ENCODE results near the gene COL23A1. TPM values are rescaled to one million over a fixed set of nuclear protein-coding genes. Genes with fewer than 3 reads are reported as not detected.

Gene COL23A1
- total and polyA plus RNA-seq, 2 of the 13 experiments (the other 11 are each of a cell fraction or from before 2014, with no cell fraction given), result not detected

DNA sequence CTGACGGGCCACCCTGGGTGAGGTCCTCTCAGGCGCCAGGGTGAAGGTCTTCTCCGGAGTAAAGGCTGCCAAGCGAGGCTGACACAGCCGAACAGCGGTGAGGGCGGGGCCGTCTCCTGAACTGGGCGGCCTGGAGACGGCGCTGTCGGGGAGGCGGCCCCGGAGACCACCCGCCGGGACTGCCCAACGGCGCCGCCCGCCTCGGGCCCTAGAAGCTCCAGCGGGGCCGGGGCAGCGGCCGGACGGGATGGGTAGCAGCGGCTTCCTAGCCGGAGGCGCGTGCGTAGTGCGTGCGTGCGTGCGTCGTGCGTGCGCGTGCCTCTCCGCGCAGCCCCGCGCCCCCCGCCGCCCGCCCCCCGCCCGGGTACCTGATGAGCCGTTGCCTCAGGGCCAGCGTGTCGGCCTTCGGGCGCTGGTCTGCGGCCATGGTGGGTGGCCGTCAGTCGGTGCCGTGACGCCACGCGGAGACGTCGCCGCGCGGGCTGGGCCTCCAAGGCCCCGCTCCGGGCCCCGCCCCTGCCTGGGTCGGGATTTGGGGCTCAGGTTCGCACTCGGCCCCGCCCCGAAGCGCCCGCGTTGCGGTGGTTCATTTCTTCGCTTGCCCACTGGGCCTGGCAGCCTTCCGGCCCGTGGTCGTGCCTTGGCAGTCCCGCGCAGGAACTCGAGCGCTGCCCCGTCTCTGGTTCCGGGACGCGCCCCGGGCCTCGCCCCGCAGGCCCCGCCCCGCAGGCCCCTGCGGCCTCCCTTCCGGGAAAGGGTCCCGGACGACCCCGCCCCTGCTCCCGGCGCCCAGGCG, 357.9 kb downstream of the COL23A1 start, which contains the start of gene PHYKPL (continued):
- TF ChIP-seq ETV6 (CRISPR knock-in tag; conservative IDR thresholded peaks at IDR 0.05) (peak; percentile 59; the same call in 1 of the 2 replicates), ZNF235 (CRISPR knock-in tag; IDR thresholded peaks at IDR 0.05; ENCODE audit: borderline replicate concordance) (peak; percentile 70; the same call in 1 of the 2 replicates), POLR2AphosphoS5 (IDR thresholded peaks at IDR 0.05; ENCODE audit: low read depth, low read length) (peak; percentile 69), FOXC1 (CRISPR knock-in tag; IDR thresholded peaks at IDR 0.05; ENCODE audit: borderline replicate concordance) (peak; percentile 20), ZNF543 (CRISPR knock-in tag; IDR thresholded peaks at IDR 0.05) (peak; percentile 71; the same call in 1 of the 2 replicates), RXRB (CRISPR knock-in tag; IDR thresholded peaks at IDR 0.05; ENCODE audit: borderline replicate concordance) (0 out of 2 replicates have a peak, but pooled peaks have one; percentile 11), NONO (IDR thresholded peaks at IDR 0.05) (no peak), NONO (CRISPR knock-in tag; conservative IDR thresholded peaks at IDR 0.05) (peak; percentile 40), SP1 (IDR thresholded peaks at IDR 0.05) (no peak), SP1 (CRISPR knock-in tag; IDR thresholded peaks at IDR 0.05) (peak; percentile 43; the same call in 1 of the 2 replicates), RFXANK (CRISPR knock-in tag; IDR thresholded peaks at IDR 0.05) (no peak), JARID2 (CRISPR knock-in tag; IDR thresholded peaks at IDR 0.05; ENCODE audit: insufficient replicate concordance) (peak; percentile 41), ZNF841 (CRISPR knock-in tag; IDR thresholded peaks at IDR 0.05; ENCODE audit: borderline replicate concordance) (peak; percentile 54; the same call in 1 of the 2 replicates), THAP9 (CRISPR knock-in tag; IDR thresholded peaks at IDR 0.05; ENCODE audit: borderline replicate concordance) (no peak), TGIF2 (CRISPR knock-in tag; IDR thresholded peaks at IDR 0.05) (peak; percentile 18), ZNF746 (CRISPR knock-in tag; IDR thresholded peaks at IDR 0.05) (no peak), ZIK1 (CRISPR knock-in tag; IDR thresholded peaks at IDR 0.05; ENCODE audit: borderline replicate concordance, low read depth) (peak; percentile 34; the same call in 1 of the 2 replicates), PTBP1 (IDR thresholded peaks at IDR 0.05; ENCODE audit: low read depth, low read length, poor library complexity, severe bottlenecking) (peak; percentile 57)
- TF ChIP-seq, protein P1, sequence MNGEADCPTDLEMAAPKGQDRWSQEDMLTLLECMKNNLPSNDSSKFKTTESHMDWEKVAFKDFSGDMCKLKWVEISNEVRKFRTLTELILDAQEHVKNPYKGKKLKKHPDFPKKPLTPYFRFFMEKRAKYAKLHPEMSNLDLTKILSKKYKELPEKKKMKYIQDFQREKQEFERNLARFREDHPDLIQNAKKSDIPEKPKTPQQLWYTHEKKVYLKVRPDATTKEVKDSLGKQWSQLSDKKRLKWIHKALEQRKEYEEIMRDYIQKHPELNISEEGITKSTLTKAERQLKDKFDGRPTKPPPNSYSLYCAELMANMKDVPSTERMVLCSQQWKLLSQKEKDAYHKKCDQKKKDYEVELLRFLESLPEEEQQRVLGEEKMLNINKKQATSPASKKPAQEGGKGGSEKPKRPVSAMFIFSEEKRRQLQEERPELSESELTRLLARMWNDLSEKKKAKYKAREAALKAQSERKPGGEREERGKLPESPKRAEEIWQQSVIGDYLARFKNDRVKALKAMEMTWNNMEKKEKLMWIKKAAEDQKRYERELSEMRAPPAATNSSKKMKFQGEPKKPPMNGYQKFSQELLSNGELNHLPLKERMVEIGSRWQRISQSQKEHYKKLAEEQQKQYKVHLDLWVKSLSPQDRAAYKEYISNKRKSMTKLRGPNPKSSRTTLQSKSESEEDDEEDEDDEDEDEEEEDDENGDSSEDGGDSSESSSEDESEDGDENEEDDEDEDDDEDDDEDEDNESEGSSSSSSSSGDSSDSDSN (CRISPR knock-in tag; IDR thresholded peaks at IDR 0.05), result peak; percentile 23; the same call in 1 of the 2 replicates
- TF ChIP-seq, protein P2, sequence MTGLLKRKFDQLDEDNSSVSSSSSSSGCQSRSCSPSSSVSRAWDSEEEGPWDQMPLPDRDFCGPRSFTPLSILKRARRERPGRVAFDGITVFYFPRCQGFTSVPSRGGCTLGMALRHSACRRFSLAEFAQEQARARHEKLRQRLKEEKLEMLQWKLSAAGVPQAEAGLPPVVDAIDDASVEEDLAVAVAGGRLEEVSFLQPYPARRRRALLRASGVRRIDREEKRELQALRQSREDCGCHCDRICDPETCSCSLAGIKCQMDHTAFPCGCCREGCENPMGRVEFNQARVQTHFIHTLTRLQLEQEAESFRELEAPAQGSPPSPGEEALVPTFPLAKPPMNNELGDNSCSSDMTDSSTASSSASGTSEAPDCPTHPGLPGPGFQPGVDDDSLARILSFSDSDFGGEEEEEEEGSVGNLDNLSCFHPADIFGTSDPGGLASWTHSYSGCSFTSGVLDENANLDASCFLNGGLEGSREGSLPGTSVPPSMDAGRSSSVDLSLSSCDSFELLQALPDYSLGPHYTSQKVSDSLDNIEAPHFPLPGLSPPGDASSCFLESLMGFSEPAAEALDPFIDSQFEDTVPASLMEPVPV (CRISPR knock-in tag; IDR thresholded peaks at IDR 0.05), result peak; percentile 32; the same call in 1 of the 2 replicates
- TF ChIP-seq, protein P3, sequence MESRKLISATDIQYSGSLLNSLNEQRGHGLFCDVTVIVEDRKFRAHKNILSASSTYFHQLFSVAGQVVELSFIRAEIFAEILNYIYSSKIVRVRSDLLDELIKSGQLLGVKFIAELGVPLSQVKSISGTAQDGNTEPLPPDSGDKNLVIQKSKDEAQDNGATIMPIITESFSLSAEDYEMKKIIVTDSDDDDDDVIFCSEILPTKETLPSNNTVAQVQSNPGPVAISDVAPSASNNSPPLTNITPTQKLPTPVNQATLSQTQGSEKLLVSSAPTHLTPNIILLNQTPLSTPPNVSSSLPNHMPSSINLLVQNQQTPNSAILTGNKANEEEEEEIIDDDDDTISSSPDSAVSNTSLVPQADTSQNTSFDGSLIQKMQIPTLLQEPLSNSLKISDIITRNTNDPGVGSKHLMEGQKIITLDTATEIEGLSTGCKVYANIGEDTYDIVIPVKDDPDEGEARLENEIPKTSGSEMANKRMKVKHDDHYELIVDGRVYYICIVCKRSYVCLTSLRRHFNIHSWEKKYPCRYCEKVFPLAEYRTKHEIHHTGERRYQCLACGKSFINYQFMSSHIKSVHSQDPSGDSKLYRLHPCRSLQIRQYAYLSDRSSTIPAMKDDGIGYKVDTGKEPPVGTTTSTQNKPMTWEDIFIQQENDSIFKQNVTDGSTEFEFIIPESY (CRISPR knock-in tag; IDR thresholded peaks at IDR 0.05), result 0 out of 2 replicates have a peak, but pooled peaks have one; percentile 4
